ENCODE measurements around the gene IQCF2.

Gene IQCF2

GRCh38 chr3:51896607-51897305, 35.3 kb downstream of the IQCF2 start:
- TF ChIP-seq TAF1 (IDR thresholded peaks at IDR 0.05; ENCODE audit: low read depth) (no peak), MAX (IDR thresholded peaks at IDR 0.05) (no peak), YY1 (IDR thresholded peaks at IDR 0.05; ENCODE audit: low read depth) (no peak), EGR1 (IDR thresholded peaks at IDR 0.05) (no peak), NFIC (IDR thresholded peaks at IDR 0.05) (no peak), CREB1 (IDR thresholded peaks at IDR 0.05; ENCODE audit: low read depth) (no peak), EP300 (IDR thresholded peaks at IDR 0.05; ENCODE audit: borderline replicate concordance) (no peak), TCF12 (IDR thresholded peaks at IDR 0.05; ENCODE audit: low read depth) (no peak), TEAD4 (IDR thresholded peaks at IDR 0.05) (no peak), USF1 (IDR thresholded peaks at IDR 0.05) (no peak), CEBPB (IDR thresholded peaks at IDR 0.05) (no peak), ZBTB7A (IDR thresholded peaks at IDR 0.05; ENCODE audit: low read depth) (no peak), RAD21 (IDR thresholded peaks at IDR 0.05; ENCODE audit: low read depth) (no peak), FOXM1 (IDR thresholded peaks at IDR 0.05; ENCODE audit: borderline replicate concordance, low read depth) (no peak)
- TF ChIP-seq, protein P1, sequence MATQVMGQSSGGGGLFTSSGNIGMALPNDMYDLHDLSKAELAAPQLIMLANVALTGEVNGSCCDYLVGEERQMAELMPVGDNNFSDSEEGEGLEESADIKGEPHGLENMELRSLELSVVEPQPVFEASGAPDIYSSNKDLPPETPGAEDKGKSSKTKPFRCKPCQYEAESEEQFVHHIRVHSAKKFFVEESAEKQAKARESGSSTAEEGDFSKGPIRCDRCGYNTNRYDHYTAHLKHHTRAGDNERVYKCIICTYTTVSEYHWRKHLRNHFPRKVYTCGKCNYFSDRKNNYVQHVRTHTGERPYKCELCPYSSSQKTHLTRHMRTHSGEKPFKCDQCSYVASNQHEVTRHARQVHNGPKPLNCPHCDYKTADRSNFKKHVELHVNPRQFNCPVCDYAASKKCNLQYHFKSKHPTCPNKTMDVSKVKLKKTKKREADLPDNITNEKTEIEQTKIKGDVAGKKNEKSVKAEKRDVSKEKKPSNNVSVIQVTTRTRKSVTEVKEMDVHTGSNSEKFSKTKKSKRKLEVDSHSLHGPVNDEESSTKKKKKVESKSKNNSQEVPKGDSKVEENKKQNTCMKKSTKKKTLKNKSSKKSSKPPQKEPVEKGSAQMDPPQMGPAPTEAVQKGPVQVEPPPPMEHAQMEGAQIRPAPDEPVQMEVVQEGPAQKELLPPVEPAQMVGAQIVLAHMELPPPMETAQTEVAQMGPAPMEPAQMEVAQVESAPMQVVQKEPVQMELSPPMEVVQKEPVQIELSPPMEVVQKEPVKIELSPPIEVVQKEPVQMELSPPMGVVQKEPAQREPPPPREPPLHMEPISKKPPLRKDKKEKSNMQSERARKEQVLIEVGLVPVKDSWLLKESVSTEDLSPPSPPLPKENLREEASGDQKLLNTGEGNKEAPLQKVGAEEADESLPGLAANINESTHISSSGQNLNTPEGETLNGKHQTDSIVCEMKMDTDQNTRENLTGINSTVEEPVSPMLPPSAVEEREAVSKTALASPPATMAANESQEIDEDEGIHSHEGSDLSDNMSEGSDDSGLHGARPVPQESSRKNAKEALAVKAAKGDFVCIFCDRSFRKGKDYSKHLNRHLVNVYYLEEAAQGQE (IDR thresholded peaks at IDR 0.05; ENCODE audit: low read depth) = no peak

DNA sequence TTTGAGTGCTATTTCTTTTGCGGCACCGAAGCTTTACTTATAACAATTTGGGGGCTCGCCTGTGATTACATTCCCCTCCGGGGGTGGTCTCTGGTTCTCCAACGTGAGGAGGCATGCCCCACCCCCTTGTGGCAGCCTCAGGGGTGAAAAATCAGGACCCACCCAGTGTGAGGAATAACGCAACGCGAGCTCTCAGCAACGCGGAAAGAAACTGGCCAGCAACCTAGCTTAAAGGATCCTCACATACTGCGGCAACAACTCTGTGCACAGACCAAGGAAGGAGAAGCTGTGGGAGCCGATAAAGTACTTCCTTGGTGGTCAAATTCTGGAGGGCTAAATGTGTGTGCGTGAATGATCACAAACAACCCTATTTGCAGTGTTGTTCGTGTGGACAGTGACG, 36.0 kb downstream of the IQCF2 start:
- TF ChIP-seq CEBPB (IDR thresholded peaks at IDR 0.05) = no peak

GRCh38 chr3:51904034-51904823, 42.8 kb downstream of the IQCF2 start:
- TF ChIP-seq NFIC (IDR thresholded peaks at IDR 0.05) = no peak

DNA sequence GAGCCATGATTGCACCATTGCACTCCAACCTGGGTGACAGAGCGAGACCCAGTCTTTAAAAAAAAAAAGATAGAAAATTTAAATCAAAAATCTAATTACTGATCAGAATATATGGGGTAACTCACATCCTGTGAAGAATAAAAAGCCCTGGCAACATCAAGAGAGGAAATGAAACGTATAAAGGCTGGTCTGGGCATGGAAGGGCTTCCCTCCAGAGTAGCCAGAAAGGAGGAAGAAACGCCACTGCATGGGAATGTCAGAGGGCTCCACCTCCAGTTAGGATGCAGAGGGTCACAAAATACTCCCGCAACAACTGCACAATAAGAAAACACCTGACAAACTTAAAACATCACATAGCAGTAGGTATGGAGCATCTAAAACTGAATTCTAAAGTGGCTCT, 46.6 kb downstream of the IQCF2 start:
- no peak for TF ChIP-seq USF1 (IDR thresholded peaks at IDR 0.05)
- no peak for TF ChIP-seq TAF1 (IDR thresholded peaks at IDR 0.05; ENCODE audit: low read depth)
- no peak for TF ChIP-seq RAD21 (IDR thresholded peaks at IDR 0.05; ENCODE audit: low read depth)
- TF ChIP-seq, protein P1 (IDR thresholded peaks at IDR 0.05; ENCODE audit: low read depth) = no peak
- no peak for TF ChIP-seq TCF12 (IDR thresholded peaks at IDR 0.05; ENCODE audit: low read depth)

All from Ishikawa (cell line).